Measurements from ENCODE around the gene GRID2IP.

Gene GRID2IP

DNA sequence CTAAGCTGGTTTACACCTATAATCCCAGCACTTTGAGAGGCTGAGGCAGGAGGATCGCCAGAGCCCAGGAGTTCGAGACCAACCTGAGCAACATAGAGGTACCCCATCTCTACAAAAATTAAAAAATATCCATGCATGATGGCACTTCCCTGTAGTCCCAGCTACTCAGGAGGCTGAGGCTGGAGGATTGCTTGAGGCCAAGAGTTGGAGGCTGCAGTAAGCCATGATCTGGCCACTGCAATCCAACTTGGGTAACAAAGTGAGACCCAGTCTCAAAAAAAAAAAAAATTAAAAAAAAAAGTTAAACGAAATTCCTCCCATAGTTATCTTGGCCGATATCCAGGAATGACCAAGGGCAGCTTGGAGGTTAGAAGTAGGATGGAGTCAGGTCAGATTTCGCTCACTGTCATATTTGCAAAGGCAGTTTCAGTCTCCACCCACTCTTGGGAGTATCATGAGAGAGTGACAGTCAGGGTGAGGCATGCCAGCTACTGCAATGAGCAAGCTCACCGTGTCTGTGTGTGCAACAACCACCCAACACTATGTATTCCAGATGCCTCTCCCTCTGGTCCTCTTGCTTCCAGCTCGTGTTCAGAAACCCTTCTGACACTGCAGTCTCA is 20.0 kb upstream of the GRID2IP start:
- H3K27ac ChIP-seq (ENCODE audit: low read length), result no peak overlapping the region
- no peaks in the 10 kb centered on the region for H3K36me3 ChIP-seq (replicated peaks; ENCODE audit: low read depth, low read length)
- no peaks in the 10 kb centered on the region for H3K4me1 ChIP-seq (ENCODE audit: low read length)
- no peak overlapping the region for H2AFZ ChIP-seq (ENCODE audit: low read depth, low read length)
- H3K4me3 ChIP-seq (ENCODE audit: low read length), result no peak overlapping the region
- H3K9me3 ChIP-seq (ENCODE audit: insufficient read depth, low read length), result no peaks in the 10 kb centered on the region
- TF ChIP-seq, protein P1, sequence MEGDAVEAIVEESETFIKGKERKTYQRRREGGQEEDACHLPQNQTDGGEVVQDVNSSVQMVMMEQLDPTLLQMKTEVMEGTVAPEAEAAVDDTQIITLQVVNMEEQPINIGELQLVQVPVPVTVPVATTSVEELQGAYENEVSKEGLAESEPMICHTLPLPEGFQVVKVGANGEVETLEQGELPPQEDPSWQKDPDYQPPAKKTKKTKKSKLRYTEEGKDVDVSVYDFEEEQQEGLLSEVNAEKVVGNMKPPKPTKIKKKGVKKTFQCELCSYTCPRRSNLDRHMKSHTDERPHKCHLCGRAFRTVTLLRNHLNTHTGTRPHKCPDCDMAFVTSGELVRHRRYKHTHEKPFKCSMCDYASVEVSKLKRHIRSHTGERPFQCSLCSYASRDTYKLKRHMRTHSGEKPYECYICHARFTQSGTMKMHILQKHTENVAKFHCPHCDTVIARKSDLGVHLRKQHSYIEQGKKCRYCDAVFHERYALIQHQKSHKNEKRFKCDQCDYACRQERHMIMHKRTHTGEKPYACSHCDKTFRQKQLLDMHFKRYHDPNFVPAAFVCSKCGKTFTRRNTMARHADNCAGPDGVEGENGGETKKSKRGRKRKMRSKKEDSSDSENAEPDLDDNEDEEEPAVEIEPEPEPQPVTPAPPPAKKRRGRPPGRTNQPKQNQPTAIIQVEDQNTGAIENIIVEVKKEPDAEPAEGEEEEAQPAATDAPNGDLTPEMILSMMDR (IDR thresholded peaks at IDR 0.05; ENCODE audit: low read depth, low read length), result no peak
- TF ChIP-seq EZH2phosphoT487 (IDR thresholded peaks at IDR 0.05; ENCODE audit: low read depth), result no peak
- no peaks in the 10 kb centered on the region for H3K27me3 ChIP-seq (ENCODE audit: low read depth, low read length)
- H3K4me2 ChIP-seq (ENCODE audit: low read length), result no peak overlapping the region
- no peaks in the 10 kb centered on the region for H3K79me2 ChIP-seq (ENCODE audit: low read length)
- H3K9ac ChIP-seq (ENCODE audit: low read length), result no peak overlapping the region
- H4K20me1 ChIP-seq (ENCODE audit: insufficient read depth, low read length), result no peaks in the 10 kb centered on the region

DNA sequence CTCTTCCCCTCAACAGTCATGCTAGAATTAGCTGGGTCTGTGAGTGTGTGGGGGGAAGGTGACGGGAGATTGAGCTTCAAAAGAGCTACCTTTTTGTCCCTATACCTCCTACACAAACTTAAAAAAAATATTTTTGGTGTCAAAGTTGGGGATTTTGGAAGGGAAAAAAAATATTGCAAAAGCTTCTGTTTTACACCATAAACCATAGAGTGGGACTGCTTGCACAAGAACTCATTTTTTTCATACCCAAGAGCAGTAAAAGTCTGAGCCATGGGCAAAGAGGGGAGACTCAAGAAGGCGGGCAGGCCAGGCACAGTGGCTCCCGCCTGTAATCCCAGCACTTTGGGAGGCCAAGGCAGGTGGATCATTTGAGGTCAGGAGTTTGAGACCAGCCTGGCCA is 16.6 kb upstream of the GRID2IP start:
- Histone ChIP-seq H3K4me2 (ENCODE audit: low read length) (no peak overlapping the region), H3K79me2 (ENCODE audit: low read length) (no peaks in the 10 kb centered on the region), H4K20me1 (ENCODE audit: insufficient read depth, low read length) (no peaks in the 10 kb centered on the region), H3K36me3 (replicated peaks; ENCODE audit: low read depth, low read length) (no peaks in the 10 kb centered on the region), H3K4me1 (ENCODE audit: low read length) (no peaks in the 10 kb centered on the region), H3K4me3 (ENCODE audit: low read length) (no peak overlapping the region), H2AFZ (ENCODE audit: low read depth, low read length) (no peak overlapping the region), H3K27ac (ENCODE audit: low read length) (no peak overlapping the region), H3K9ac (ENCODE audit: low read length) (no peak overlapping the region), H3K9me3 (ENCODE audit: insufficient read depth, low read length) (no peaks in the 10 kb centered on the region), H3K27me3 (ENCODE audit: low read depth, low read length) (no peaks in the 10 kb centered on the region)
- TF ChIP-seq, protein P1 (IDR thresholded peaks at IDR 0.05; ENCODE audit: low read depth, low read length), result no peak
- TF ChIP-seq EZH2phosphoT487 (IDR thresholded peaks at IDR 0.05; ENCODE audit: low read depth), result no peak

DNA sequence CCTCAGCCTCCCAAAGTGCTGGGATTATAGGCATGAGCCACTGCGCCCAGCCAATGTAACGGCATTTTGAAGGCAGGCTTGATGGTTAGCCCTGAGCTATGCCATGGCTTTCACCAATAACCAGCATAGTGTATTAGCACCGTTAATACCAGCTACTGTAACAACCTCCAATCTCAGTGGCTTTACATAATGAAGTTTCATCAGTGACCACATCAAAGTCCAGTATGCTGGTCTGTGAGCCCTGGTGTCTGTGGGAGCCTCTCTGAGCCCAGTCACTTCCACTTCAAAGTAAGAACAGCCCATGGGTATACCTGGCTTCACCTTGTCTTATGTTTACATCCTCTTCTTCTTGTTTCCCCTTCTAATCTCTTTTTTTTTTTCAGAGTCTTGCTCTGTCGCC is 14.4 kb upstream of the GRID2IP start:
- no peaks in the 10 kb centered on the region for H3K27me3 ChIP-seq (ENCODE audit: low read depth, low read length)
- TF ChIP-seq, protein P1 (IDR thresholded peaks at IDR 0.05; ENCODE audit: low read depth, low read length), result no peak
- TF ChIP-seq EZH2phosphoT487 (IDR thresholded peaks at IDR 0.05; ENCODE audit: low read depth), result no peak
- no peak overlapping the region for H2AFZ ChIP-seq (ENCODE audit: low read depth, low read length)
- H3K9me3 ChIP-seq (ENCODE audit: insufficient read depth, low read length), result no peaks in the 10 kb centered on the region
- H3K27ac ChIP-seq (ENCODE audit: low read length), result no peak overlapping the region
- no peak overlapping the region for H3K9ac ChIP-seq (ENCODE audit: low read length)
- H3K4me2 ChIP-seq (ENCODE audit: low read length), result no peak overlapping the region
- H3K4me3 ChIP-seq (ENCODE audit: low read length), result no peak overlapping the region
- no peaks in the 10 kb centered on the region for H4K20me1 ChIP-seq (ENCODE audit: insufficient read depth, low read length)
- H3K4me1 ChIP-seq (ENCODE audit: low read length), result no peaks in the 10 kb centered on the region
- no peaks in the 10 kb centered on the region for H3K79me2 ChIP-seq (ENCODE audit: low read length)
- no peaks in the 10 kb centered on the region for H3K36me3 ChIP-seq (replicated peaks; ENCODE audit: low read depth, low read length)

DNA sequence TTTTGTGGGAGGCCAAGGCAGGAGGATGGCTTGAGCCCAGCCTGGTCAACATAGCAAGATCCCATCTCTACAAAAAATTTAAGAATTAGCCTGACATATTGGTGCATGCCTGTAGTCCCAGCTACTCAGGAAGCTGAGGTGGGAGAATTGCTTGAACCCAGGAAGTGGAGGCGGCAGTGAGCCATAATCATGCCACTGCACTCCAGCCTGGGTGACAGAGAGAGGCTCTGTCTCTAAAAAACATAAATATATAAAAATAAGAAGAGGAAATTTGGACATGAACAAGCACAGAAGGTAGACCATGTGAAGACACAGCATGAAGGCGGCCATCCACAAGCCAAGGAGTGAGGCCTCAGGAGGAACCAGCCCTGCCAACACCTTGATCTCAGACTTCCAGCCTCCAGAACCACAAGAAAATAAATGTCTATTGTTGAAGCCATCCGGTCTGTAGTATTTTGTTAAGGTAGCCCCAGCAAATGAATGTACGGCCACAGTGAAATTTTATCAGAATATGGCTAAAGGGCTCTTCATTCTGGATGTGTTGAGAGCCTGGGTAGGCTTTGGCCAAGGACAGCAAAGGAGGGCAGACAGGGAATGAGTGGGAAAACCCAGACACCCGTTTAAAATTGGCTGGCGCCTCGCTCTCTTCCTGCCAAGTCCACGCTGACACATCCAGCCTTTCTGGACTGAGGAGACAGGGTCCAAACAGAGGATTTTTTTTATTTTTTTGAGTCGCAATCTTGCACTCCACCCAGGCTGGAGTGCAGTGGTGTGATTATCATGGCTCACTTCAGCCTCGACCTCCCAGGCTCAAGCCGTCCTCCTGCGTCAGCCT is 12.9 kb upstream of the GRID2IP start:
- Histone ChIP-seq H3K27ac (ENCODE audit: low read length) (no peak overlapping the region), H3K4me3 (ENCODE audit: low read length) (no peak overlapping the region), H3K4me2 (ENCODE audit: low read length) (no peak overlapping the region), H3K9ac (ENCODE audit: low read length) (no peak overlapping the region), H3K27me3 (ENCODE audit: low read depth, low read length) (no peaks in the 10 kb centered on the region), H3K36me3 (replicated peaks; ENCODE audit: low read depth, low read length) (no peaks in the 10 kb centered on the region), H4K20me1 (ENCODE audit: insufficient read depth, low read length) (no peaks in the 10 kb centered on the region), H2AFZ (ENCODE audit: low read depth, low read length) (no peak overlapping the region), H3K79me2 (ENCODE audit: low read length) (no peaks in the 10 kb centered on the region), H3K4me1 (ENCODE audit: low read length) (no peaks in the 10 kb centered on the region), H3K9me3 (ENCODE audit: insufficient read depth, low read length) (no peaks in the 10 kb centered on the region)
- TF ChIP-seq EZH2phosphoT487 (IDR thresholded peaks at IDR 0.05; ENCODE audit: low read depth), result no peak
- TF ChIP-seq, protein P1 (IDR thresholded peaks at IDR 0.05; ENCODE audit: low read depth, low read length), result no peak
